Endothelial cell of umbilical vein (primary cell): ENCODE results near the gene S100A1. TPM values are rescaled to one million over a fixed set of nuclear protein-coding genes. Genes with fewer than 3 reads are reported as not detected.

ENCODE experiments used
- BruUV-seq: library from RNA; stranded (reverse); fragments of 400-500 nt; replicated peaks from 2 replicates; lab custom pipeline; 2021; lab: Mats Ljungman, UMichigan
- CTCF ChIA-PET: fragments of 300-600, 350-600 bp; sonication (Branson Sonifier 250); formaldehyde crosslinking; loops from one replicate; lab custom pipeline; 2021; ENCODE audit warnings: antibody characterized with exemption, inconsistent platforms; lab: Charles Lee
- POLR2A ChIA-PET: fragments of 300-600, 350-600 bp; sonication (Branson Sonifier 250); formaldehyde crosslinking; loops from one replicate; lab custom pipeline; 2021; ENCODE audit warnings: antibody characterized with exemption, inconsistent platforms; lab: Charles Lee
- DNase-seq: peaks from one replicate; pipeline ENCODE4 v3.0.0-alpha.2; 2011; ENCODE audit warnings: low read depth, low spot score
- FAIRE-seq: peaks from 2 replicates; lab custom pipeline; 2011; peaks lifted over from hg19 to GRCh38; lab: Jason Lieb, UNC
- H2AFZ ChIP-seq: 2 replicates; pipeline ENCODE4 v1.6.0; 2012; ENCODE audit warnings: low read depth, low read length, control low read depth, inconsistent platforms
- H3K27ac ChIP-seq: 2 replicates; pipeline ENCODE4 v1.5.1; 2011; ENCODE audit warnings: low read depth, mild to moderate bottlenecking, control low read depth, low read length, moderate library complexity; ENCODE audit not compliant: insufficient read depth
- H3K27me3 ChIP-seq, 2 experiments: 2 replicates each; pipeline versions ENCODE4 v1.6.0 to v1.6.1; 2011; ENCODE audit warnings: low read length in 2 of 2, mixed read lengths in 1 of 2; ENCODE audit not compliant: control insufficient read depth in 2 of 2, insufficient read depth in 2 of 2
- H3K36me3 ChIP-seq, 2 experiments: 2 replicates in 1 of 2; 3 replicates in 1 of 2; pipeline ENCODE4 v1.5.1; 2011; ENCODE audit warnings: low read length in 2 of 2, mild to moderate bottlenecking in 1 of 2, moderate library complexity in 1 of 2; ENCODE audit not compliant: control insufficient read depth in 2 of 2, insufficient read depth in 2 of 2; ENCODE audit errors: extremely low read depth in 1 of 2
- H3K4me1 ChIP-seq: 3 replicates; pipeline ENCODE4 v1.5.1; 2011; ENCODE audit warnings: mild to moderate bottlenecking, low read length; ENCODE audit not compliant: control insufficient read depth, insufficient read depth; ENCODE audit errors: extremely low read depth
- H3K4me2 ChIP-seq: 2 replicates; pipeline ENCODE4 v1.6.1; 2011; ENCODE audit warnings: low read length, control low read depth, mixed read lengths; ENCODE audit not compliant: insufficient read depth
- H3K4me3 ChIP-seq, 3 experiments: fragments of 200-600 bp in 1 of 3; sonication (generic), shearing (Covaris generic) in 1 of 3; replicated peaks in 1 of 3; 2 replicates each; pipeline ENCODE4 v1.5.1; 2011 to 2016; ENCODE audit warnings: control low read depth in 3 of 3, low read length in 3 of 3, mild to moderate bottlenecking in 2 of 3, inconsistent platforms in 1 of 3, low read depth in 1 of 3, moderate library complexity in 1 of 3; ENCODE audit not compliant: insufficient read depth in 1 of 3
- H3K79me2 ChIP-seq: 2 replicates; pipeline ENCODE4 v1.6.0; 2012; ENCODE audit warnings: low read length, inconsistent platforms; ENCODE audit not compliant: control insufficient read depth, insufficient read depth
- H3K9ac ChIP-seq: replicated peaks from 2 replicates; pipeline ENCODE3; 2011; ENCODE audit warnings: low read length, control low read depth; ENCODE audit not compliant: insufficient read depth; ENCODE audit errors: extremely low read depth
- H3K9me1 ChIP-seq: replicated peaks from 3 replicates; pipeline ENCODE4 v1.6.0; 2011; ENCODE audit warnings: mild to moderate bottlenecking, low read length; ENCODE audit not compliant: control insufficient read depth, insufficient read depth; ENCODE audit errors: extremely low read depth
- H3K9me3 ChIP-seq: replicated peaks from 2 replicates; pipeline ENCODE4 v1.5.1; 2012; ENCODE audit warnings: low read length, inconsistent platforms; ENCODE audit not compliant: control insufficient read depth, insufficient read depth
- H4K20me1 ChIP-seq: replicated peaks from 2 replicates; pipeline ENCODE3; 2011; ENCODE audit warnings: mild to moderate bottlenecking, low read length; ENCODE audit not compliant: control insufficient read depth, insufficient read depth; ENCODE audit errors: extremely low read depth
- EZH2 ChIP-seq: IDR thresholded peaks from 2 replicates; pipeline ENCODE4 v1.6.1; 2012; ENCODE audit warnings: borderline replicate concordance, low read depth, mild to moderate bottlenecking, moderate library complexity, low read length, inconsistent platforms; ENCODE audit not compliant: severe bottlenecking
- FOS ChIP-seq: IDR thresholded peaks from 2 replicates; pipeline ENCODE4 v1.6.1; 2011; ENCODE audit warnings: mild to moderate bottlenecking, low read length, moderate library complexity, borderline replicate concordance; ENCODE audit not compliant: insufficient read depth
- GATA2 ChIP-seq: IDR thresholded peaks from 2 replicates; pipeline ENCODE4 v1.7.0; 2011; ENCODE audit warnings: low read depth, mild to moderate bottlenecking, moderate library complexity, mixed read lengths, low read length; ENCODE audit not compliant: insufficient read length, insufficient read depth
- JUN ChIP-seq: IDR thresholded peaks from 2 replicates; pipeline ENCODE4 v1.6.1; 2011; ENCODE audit warnings: borderline replicate concordance, low read depth; ENCODE audit not compliant: insufficient read length, insufficient read depth
- MAX ChIP-seq: IDR thresholded peaks from 2 replicates; pipeline ENCODE4 v1.6.1; 2011; ENCODE audit not compliant: insufficient read depth, insufficient read length
- MYC ChIP-seq: IDR thresholded peaks from one replicate; pipeline ENCODE4 v1.6.1; 2011; ENCODE audit warnings: mild to moderate bottlenecking, low read depth, low read length
- POLR2A ChIP-seq: IDR thresholded peaks from 2 replicates; pipeline ENCODE4 v1.6.1; 2012; ENCODE audit warnings: low read depth, mild to moderate bottlenecking, control low read depth, low read length
- POLR2AphosphoS5 ChIP-seq: IDR thresholded peaks from 2 replicates; pipeline ENCODE4 v1.6.1; 2012; ENCODE audit warnings: low read depth, mild to moderate bottlenecking, control low read depth, low read length, moderate library complexity; ENCODE audit not compliant: insufficient read depth
- dilution Hi-C: fragments of 300-500 bp; cut with MboI; formaldehyde crosslinking; loops from one replicate; pipeline ENCODE4 v1.15.0; 2019; ENCODE audit warnings: low sequenced_read_pairs; ENCODE audit not compliant: extremely low pct_ligation_motif_present
- intact Hi-C: fragments of 100-400 bp; cut with micrococcal nuclease; formaldehyde crosslinking; loops from one replicate; pipeline ENCODE4 v1.10.0; 2022
- polyA plus RNA-seq, 4 experiments: library from polyadenylated mRNA; depleted of rRNA in 3 of 4; stranded (reverse) in 3 of 4; unstranded in 1 of 4; fragments of >200 nt; gene quantifications; 2 replicates each; pipeline versions ENCODE4 v1.2.1 to v1.2.3, GENCODE V29; 2011 to 2012; ENCODE audit warnings: missing spikeins in 1 of 4
- total RNA-seq: library from RNA; stranded (reverse); gene quantifications from 2 replicates; pipeline ENCODE4 v1.2.3, GENCODE V29; 2021
- TF ChIP-seq, protein P1 (sequence below), 2 donors: IDR thresholded peaks; 1 replicate in 1 of 2; 2 replicates in 1 of 2; pipeline ENCODE4 v1.5.1; 2011; ENCODE audit warnings: low read length in 2 of 2, mild to moderate bottlenecking in 2 of 2, moderate library complexity in 2 of 2, control low read depth in 1 of 2, inconsistent platforms in 1 of 2, low read depth in 1 of 2; ENCODE audit not compliant: insufficient read depth in 1 of 2; ENCODE audit errors: extremely low read depth in 1 of 2

The S100A1 gene
- total and polyA plus RNA-seq, 2 donors (not counting 3 experiments of a cell fraction or from before 2014, with no cell fraction given), result not detected

DNA sequence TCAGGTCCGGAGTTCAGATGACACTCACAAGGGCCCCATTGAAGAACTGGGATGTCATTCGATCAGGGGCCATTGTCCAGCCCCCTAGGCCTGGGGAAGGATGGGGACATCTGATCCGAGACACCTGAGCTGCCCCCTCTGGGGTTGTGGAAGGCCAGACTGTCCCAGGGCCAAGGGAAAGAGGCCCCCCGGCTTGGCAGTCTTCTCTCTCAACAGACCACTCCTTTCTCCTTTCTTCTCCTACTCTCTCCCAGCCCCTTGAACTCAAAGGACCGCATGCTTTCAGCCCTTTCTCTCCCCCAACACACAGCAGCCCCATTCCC lies 1.1 kb downstream of the S100A1 start:
- TF ChIP-seq, protein P1, sequence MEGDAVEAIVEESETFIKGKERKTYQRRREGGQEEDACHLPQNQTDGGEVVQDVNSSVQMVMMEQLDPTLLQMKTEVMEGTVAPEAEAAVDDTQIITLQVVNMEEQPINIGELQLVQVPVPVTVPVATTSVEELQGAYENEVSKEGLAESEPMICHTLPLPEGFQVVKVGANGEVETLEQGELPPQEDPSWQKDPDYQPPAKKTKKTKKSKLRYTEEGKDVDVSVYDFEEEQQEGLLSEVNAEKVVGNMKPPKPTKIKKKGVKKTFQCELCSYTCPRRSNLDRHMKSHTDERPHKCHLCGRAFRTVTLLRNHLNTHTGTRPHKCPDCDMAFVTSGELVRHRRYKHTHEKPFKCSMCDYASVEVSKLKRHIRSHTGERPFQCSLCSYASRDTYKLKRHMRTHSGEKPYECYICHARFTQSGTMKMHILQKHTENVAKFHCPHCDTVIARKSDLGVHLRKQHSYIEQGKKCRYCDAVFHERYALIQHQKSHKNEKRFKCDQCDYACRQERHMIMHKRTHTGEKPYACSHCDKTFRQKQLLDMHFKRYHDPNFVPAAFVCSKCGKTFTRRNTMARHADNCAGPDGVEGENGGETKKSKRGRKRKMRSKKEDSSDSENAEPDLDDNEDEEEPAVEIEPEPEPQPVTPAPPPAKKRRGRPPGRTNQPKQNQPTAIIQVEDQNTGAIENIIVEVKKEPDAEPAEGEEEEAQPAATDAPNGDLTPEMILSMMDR (IDR thresholded peaks at IDR 0.05; ENCODE audit: extremely low read depth in 1 of 2, insufficient read depth in 1 of 2, low read depth in 1 of 2, low read length in 2 of 2), result no peak
- no peak for TF ChIP-seq POLR2A
- TF ChIP-seq EZH2, result no peak
- no peak for TF ChIP-seq JUN
- TF ChIP-seq FOS, result no peak
- no peak for TF ChIP-seq POLR2AphosphoS5
- no peak for TF ChIP-seq GATA2
- no peak for TF ChIP-seq MAX
- no peak for TF ChIP-seq MYC
- H3K9me3 ChIP-seq, result no peaks in the 10 kb centered on the region
- no peak overlapping the region for H2AFZ ChIP-seq
- H3K27me3 ChIP-seq, result no peaks in the 10 kb centered on the region
- H3K4me1 ChIP-seq, result peaks cover 19% of the 10 kb centered on the region
- no peak overlapping the region for H3K4me2 ChIP-seq
- intact Hi-C loops (no loop called here), dilution Hi-C loops (no loop called here)
- POLR2A ChIA-PET, result interaction anchor here (0.6 to 3.6 kb wide), 2 partner anchors 13 to 20 kb away, joined by 3 to 43 read pairs; no protein-coding TSS in a partner anchor
- FAIRE-seq (no peak), DNase-seq (no peak)
- H3K9ac ChIP-seq, result no peak overlapping the region
- H4K20me1 ChIP-seq, result no peaks in the 10 kb centered on the region
- no peaks in the 10 kb centered on the region for H3K9me1 ChIP-seq
- H3K36me3 ChIP-seq, result no peaks in the 10 kb centered on the region
- no peak overlapping the region for H3K27ac ChIP-seq
- CTCF ChIA-PET, result interaction anchor here (4.6 to 7.8 kb wide), 2 partner anchors 58 to 96 kb away, joined by 51 to 145 read pairs; no protein-coding TSS in a partner anchor
- no peak overlapping the region for H3K4me3 ChIP-seq
- H3K79me2 ChIP-seq, result peaks cover 23% of the 10 kb centered on the region
- BruUV-seq, result no TSS peak
